GM18508 (cell line): Measurements from ENCODE around the gene FIGNL2.
"Not testable (repeated sequence)": the region's sequence is repeated elsewhere in the genome, so short reads cannot be mapped to it uniquely, and the experiment has no call there.

Experiments used
- ATAC-seq: cut with Tn5 transposase; IDR thresholded peaks from one replicate; pipeline ENCODE4 v1.9.1; 2021; ENCODE audit warnings: moderate number of reproducible peaks; ENCODE audit not compliant: insufficient read depth, unreplicated experiment

The FIGNL2 gene

DNA sequence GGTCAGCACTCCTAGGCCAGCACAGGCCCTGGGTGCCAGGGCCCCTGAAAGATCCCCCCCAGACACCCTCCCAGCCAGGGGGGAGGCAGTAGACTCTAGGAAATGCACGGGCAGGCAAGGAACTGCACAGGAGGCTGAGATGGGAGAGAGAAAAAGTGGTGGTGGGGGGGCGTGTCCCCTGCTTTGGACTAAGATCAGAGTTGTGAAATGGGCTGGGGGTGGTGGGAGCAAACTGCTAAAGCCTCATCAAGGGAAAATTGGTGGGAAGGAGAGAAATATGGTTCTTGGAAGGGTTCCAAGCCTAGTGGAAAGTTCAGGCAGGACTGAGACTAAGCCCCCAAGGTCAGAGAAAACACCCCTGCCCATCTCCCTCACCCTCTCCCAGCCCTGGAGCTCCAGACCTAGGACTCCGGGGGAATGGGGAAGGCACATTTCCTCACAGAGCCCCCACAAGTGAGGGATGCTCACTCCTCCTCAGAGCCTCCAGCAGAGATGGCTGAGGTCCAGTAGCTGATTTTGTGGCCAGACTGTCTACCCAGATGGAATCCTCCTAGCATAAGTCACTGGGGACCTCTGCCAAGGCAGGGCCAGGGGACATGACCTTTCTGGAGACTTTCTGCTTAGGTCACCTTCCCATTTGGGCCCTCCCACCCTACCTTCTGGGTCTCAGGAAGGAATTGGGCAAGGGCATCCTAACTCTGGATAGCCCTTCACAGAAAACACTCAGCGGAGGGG is 29.8 kb downstream of the FIGNL2 start:
- ATAC-seq = no peak

- ATAC-seq = no peak
Observed at GRCh38 chr12:51818086-51818485, 30.4 kb downstream of the FIGNL2 start.

GRCh38 chr12:51817027-51817953 is 31.2 kb downstream of the FIGNL2 start:
- ATAC-seq = no peak

GRCh38 chr12:51815571-51815970 is 32.9 kb downstream of the FIGNL2 start:
- no peak for ATAC-seq

- no peak for ATAC-seq
Observed at GRCh38 chr12:51814311-51815088, 34.0 kb downstream of the FIGNL2 start.

GRCh38 chr12:51813931-51814310 is 34.6 kb downstream of the FIGNL2 start:
- ATAC-seq = no peak

DNA sequence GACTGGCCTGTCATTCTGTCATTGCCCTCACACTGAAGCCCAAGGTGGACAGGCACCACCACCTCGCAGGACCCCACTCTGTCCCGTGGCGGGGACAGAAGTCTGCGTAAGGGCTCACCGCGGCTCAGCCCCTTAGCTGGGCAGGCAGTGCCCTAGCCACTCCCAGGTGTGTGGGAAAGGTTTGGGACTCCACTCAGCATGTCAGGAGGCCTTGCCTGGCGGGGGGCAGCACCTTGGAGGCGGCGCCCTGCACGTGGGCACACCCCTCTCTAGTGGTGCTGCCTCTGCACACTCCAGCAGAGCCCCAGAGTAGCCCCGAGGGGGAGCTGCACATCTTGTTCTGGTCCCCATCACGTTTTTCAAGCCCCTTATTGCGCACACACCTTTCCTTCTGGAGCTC is 35.6 kb downstream of the FIGNL2 start:
- no peak for ATAC-seq

DNA sequence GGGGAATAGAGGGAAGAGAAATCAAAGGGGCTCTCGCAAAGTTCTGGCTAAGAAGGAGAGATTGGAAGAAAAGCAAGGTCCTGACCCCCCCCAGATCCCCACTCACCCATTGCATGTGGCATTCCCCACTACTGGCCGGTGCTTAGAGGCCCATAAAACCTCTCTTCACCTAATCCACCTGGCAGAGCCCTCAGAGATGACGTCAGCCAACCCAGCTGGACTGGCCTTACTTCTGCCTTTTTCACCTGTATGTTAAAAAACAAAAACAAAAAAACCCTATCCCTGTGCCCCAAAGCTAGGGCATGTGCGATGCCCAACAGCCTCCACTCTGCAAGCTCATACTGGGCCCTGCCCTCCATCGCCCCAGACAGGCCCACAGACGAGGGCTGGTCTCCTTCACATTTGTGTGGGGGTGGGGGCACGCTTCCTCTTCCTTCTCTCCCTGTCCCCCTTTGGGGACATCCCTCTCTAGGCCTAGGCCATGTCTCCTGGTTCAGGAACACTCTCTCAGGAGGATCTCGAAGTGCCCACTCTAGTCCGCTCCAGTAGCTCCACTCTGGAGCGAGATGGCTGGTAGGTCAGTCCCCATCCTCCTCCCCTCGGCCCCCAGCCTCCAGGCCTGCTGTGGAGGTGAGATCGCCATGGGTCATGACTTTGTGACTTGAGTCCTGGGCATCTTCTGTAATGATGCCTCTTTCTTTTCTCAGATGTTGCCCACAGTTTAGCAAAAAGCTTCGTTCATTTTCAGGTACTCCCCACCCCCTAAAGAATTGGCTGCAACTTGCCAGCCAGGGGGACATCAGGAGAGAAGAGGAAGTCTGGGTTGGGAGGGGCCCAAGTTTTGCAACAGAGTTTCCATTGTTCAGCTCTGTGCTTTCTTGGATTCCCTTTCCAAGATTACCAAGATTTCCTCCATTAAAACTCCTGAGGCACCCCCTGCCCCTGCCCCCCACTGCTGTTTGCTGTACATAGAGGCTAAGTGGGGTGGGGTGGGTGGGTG is 37.0 kb downstream of the FIGNL2 start:
- ATAC-seq = no peak

DNA sequence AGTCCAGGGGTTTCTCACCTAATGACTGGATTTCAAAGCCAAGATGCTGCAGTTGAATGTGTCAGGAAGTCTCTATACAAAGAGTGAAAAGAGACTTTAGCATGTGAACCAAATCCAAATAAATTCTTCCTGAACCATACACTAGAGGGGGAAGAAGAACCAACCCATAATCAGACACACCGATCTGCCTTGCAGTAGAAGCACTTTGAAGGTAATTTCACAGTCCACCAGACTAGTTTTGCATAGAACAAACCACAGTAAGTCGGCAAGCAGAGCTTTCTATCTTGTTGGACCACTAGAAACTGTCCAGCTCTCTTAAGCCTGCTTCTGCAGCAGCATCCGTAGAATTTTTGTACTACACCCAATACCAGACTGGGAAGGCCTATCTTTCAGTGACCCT is 39.3 kb downstream of the FIGNL2 start:
- ATAC-seq = no peak

DNA sequence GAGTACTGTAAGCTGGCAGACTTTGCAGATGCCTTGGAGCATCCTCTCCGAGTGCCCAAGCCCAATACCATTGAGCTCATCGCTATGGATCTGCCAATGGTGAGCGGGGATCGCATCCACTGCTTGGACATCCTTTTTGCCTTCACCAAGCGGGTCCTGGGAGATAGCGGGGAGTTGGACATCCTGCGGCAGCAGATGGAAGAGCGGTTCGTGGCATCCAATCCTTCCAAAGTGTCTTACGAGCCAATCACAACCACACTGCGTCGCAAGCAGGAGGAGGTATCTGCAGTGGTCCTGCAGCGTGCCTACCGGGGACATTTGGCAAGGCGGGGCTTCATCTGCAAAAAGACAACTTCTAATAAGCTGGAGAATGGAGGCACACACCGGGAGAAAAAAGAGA is 41.6 kb downstream of the FIGNL2 start:
- no peak for ATAC-seq

DNA sequence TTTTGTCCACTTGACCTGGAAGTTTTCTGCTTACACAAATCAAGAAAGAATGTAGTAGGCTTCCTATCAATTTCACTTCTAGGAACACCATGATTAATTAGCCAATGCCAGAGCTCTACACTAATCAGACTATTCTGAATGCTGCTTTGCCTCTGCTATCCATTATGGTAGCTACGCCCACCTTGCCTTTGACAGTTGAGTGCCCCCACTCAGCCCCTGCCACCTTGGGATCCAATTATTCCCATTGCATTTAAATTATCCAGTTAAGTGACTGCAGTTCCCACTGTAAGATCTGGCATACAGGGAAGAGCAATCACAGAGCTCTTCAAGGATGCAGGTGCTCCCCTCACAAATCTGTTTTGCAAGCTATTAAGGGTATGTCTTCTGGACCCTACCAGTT is 47.5 kb downstream of the FIGNL2 start:
- ATAC-seq = no peak

- no peak for ATAC-seq
Observed at GRCh38 chr12:51798501-51798900, 50.0 kb downstream of the FIGNL2 start.

- ATAC-seq = not testable (repeated sequence)
Observed at GRCh38 chr12:51798051-51798450, 50.5 kb downstream of the FIGNL2 start.

GRCh38 chr12:51797301-51797700 is 51.2 kb downstream of the FIGNL2 start:
- no peak for ATAC-seq

DNA sequence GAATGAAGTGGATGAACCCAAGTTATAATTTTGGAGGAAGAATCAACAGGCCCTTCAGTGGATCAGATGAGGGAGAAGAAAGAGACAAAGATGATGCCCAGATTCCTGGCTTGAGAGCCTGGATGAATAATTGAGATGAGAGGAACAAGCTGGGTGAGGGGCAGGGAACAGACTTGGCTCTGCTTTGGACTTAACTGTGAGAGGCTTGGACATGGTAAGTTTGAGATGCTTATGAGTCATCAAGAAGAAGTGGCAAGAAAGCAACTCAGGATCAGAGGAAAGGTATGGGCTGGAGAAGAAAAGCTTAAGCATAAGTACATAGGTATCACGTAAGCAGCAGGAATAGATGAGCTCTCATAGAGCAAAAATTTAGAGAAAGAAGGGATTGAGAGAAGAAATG is 55.3 kb downstream of the FIGNL2 start:
- no peak for ATAC-seq

- no peak for ATAC-seq
Observed at GRCh38 chr12:51792417-51792816, 56.1 kb downstream of the FIGNL2 start.

- ATAC-seq = no peak
Observed at GRCh38 chr12:51788876-51789275, 59.6 kb downstream of the FIGNL2 start.

DNA sequence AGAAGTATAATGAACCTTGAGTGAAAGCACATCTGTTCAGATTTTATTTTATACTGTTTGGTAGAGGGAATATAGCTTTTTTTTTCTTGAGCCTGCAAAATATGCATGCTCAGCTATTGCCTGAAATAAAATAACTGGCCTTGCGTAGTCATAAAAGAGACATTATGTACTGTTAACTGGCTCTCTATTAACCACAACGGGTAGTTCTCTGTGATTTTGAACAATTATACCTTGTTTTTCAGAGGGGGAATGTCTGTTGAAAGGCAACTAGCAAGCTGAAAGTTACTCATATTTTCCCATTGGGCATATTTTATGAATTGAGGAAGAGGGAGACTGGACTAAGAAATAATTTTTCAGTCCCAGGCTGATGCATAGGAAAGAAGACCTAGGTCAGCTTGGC is 62.6 kb downstream of the FIGNL2 start:
- no peak for ATAC-seq

DNA sequence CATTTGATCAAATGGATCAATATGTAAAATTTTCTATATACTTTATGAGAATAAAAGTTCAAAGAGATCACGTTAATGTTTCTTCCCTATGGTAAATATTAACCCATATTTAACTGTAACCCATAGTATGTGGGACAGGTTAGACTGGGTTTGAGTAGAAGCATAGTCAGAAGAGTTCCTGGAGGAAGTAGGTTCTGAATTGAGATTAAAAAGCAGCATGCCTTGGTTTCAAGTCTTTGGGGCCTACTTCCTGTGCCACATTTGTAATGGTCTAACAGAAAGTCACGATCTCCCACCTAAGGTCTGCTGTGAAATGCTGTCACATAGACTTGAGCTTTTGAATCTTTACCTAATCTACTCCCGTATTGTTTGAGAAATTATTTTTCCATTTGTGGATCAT is 63.8 kb downstream of the FIGNL2 start:
- no peak for ATAC-seq

DNA sequence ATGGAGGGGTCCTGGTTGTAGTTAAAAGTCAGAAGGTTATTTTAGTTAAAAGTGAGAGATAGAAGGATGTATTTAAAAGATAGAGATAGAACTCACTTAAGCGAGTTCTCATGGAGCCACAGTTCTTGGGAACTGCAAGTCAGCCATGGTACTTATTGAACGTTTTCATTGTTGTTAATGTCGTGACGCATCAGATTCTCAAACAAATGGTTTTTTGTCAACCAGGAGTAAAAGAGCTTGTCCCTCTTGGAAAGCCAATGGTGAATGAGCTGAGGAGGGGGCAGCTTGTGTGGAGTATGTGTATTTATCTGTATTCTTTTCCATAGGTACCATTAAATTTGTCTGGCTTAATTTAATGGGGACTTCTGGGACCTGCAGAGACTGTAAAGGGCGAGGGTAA is 68.6 kb downstream of the FIGNL2 start:
- no peak for ATAC-seq
